Thoracic aorta (tissue), 2 donors: ENCODE results near the gene PHF21B. TPM values are rescaled to one million over a fixed set of nuclear protein-coding genes. Genes with fewer than 3 reads are reported as not detected.

ENCODE experiments used
- ATAC-seq: fragments of 150-250 bp; one replicate; pipeline ENCODE4 v1.8.0; 2017; ENCODE audit warnings: low read depth; ENCODE audit not compliant: insufficient number of reproducible peaks, low FRiP score
- DNase-seq: peaks from one replicate; pipeline ENCODE4 v3.0.0-alpha.2; 2020; ENCODE audit warnings: low spot score
- H3K27ac ChIP-seq, 2 donors: fragments of 200-600 bp; sonication (generic); 1 replicate in 1 of 2; 2 replicates in 1 of 2; pipeline ENCODE4 v1.5.1; 2016; ENCODE audit warnings: mild to moderate bottlenecking in 2 of 2, moderate library complexity in 2 of 2
- H3K27me3 ChIP-seq: fragments of 200-600 bp; sonication (generic); replicated peaks from 2 replicates; pipeline ENCODE4 v1.6.0; 2016; ENCODE audit warnings: mild to moderate bottlenecking; ENCODE audit not compliant: insufficient read depth
- H3K36me3 ChIP-seq: fragments of 200-600 bp; sonication (generic); one replicate; pipeline ENCODE4 v1.5.1; 2016
- H3K4me1 ChIP-seq, 2 donors: fragments of 200-600 bp; sonication (generic); 1 replicate in 1 of 2; 2 replicates in 1 of 2; pipeline versions ENCODE4 v1.5.1 to v1.6.0; 2016; ENCODE audit warnings: low read depth in 2 of 2, mild to moderate bottlenecking in 1 of 2; ENCODE audit not compliant: control insufficient read depth in 1 of 2
- H3K4me3 ChIP-seq: fragments of 200-600 bp; sonication (generic); 2 replicates; pipeline ENCODE4 v1.5.1; 2016; ENCODE audit warnings: mild to moderate bottlenecking
- H3K9me3 ChIP-seq: fragments of 200-600 bp; sonication (generic); 2 replicates; pipeline ENCODE4 v1.5.1; 2016
- total RNA-seq, 2 donors: library from RNA; depleted of rRNA; stranded (reverse); fragments of >200 nt; gene quantifications; one replicate each; pipeline versions ENCODE4 v1.1.0 to v1.2.3, GENCODE V29; 2016
- TF ChIP-seq, protein P1 (sequence below): fragments of 200-600 bp; sonication (generic); IDR thresholded peaks from one replicate; pipeline ENCODE4 v1.5.1; 2019; ENCODE audit warnings: antibody characterized with exemption

The PHF21B gene
- total RNA-seq, 2 donors from 2014 or later: 2.1 TPM; not detected in 1

- ATAC-seq: no peak
- TF ChIP-seq, protein P1, sequence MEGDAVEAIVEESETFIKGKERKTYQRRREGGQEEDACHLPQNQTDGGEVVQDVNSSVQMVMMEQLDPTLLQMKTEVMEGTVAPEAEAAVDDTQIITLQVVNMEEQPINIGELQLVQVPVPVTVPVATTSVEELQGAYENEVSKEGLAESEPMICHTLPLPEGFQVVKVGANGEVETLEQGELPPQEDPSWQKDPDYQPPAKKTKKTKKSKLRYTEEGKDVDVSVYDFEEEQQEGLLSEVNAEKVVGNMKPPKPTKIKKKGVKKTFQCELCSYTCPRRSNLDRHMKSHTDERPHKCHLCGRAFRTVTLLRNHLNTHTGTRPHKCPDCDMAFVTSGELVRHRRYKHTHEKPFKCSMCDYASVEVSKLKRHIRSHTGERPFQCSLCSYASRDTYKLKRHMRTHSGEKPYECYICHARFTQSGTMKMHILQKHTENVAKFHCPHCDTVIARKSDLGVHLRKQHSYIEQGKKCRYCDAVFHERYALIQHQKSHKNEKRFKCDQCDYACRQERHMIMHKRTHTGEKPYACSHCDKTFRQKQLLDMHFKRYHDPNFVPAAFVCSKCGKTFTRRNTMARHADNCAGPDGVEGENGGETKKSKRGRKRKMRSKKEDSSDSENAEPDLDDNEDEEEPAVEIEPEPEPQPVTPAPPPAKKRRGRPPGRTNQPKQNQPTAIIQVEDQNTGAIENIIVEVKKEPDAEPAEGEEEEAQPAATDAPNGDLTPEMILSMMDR: no peak
Measured at GRCh38 chr22:44955102-44955501, 54.7 kb downstream of the PHF21B start.

GRCh38 chr22:44954149-44954548 is 55.7 kb downstream of the PHF21B start:
- TF ChIP-seq, protein P1: no peak
- H3K27me3 ChIP-seq: no peaks in the 10 kb centered on the region
- H3K4me1 ChIP-seq: no peaks in the 10 kb centered on the region
- DNase-seq: no peak
- H3K4me3 ChIP-seq: no peak overlapping the region
- no peaks in the 10 kb centered on the region for H3K36me3 ChIP-seq
- ATAC-seq: no peak
- no peak overlapping the region for H3K27ac ChIP-seq
- H3K9me3 ChIP-seq: no peaks in the 10 kb centered on the region

More at GRCh38 chr22:44955102-44955501, 54.7 kb downstream of the PHF21B start:
- Histone ChIP-seq H3K27ac (no peak overlapping the region), H3K36me3 (no peaks in the 10 kb centered on the region), H3K4me3 (no peak overlapping the region), H3K4me1 (no peaks in the 10 kb centered on the region), H3K27me3 (no peaks in the 10 kb centered on the region), H3K9me3 (no peaks in the 10 kb centered on the region)
- no peak for DNase-seq

GRCh38 chr22:44952863-44953746 is 56.7 kb downstream of the PHF21B start:
- Histone ChIP-seq H3K27me3 (no peaks in the 10 kb centered on the region), H3K36me3 (no peaks in the 10 kb centered on the region), H3K27ac (no peak overlapping the region), H3K9me3 (no peaks in the 10 kb centered on the region), H3K4me3 (no peak overlapping the region), H3K4me1 (no peaks in the 10 kb centered on the region)
- no peak for ATAC-seq
- no peak for DNase-seq
- TF ChIP-seq, protein P1: no peak

- Histone ChIP-seq H3K4me3 (no peak overlapping the region), H3K36me3 (no peaks in the 10 kb centered on the region), H3K9me3 (no peaks in the 10 kb centered on the region), H3K27me3 (no peaks in the 10 kb centered on the region), H3K27ac (no peak overlapping the region), H3K4me1 (no peaks in the 10 kb centered on the region)
- ATAC-seq (no peak), DNase-seq (no peak)
- TF ChIP-seq, protein P1: no peak
Measured at GRCh38 chr22:44951510-44951816, 58.3 kb downstream of the PHF21B start.

- DNase-seq (no peak), ATAC-seq (no peak)
- Histone ChIP-seq H3K36me3 (no peaks in the 10 kb centered on the region), H3K4me1 (no peaks in the 10 kb centered on the region), H3K4me3 (no peak overlapping the region), H3K9me3 (no peaks in the 10 kb centered on the region), H3K27me3 (no peaks in the 10 kb centered on the region), H3K27ac (no peak overlapping the region)
- TF ChIP-seq, protein P1: no peak
Measured at GRCh38 chr22:44950806-44951509, 58.8 kb downstream of the PHF21B start.
